Glutamatergic neuron (in vitro differentiated cells): ENCODE results near the gene PACRG. TPM values are rescaled to one million over a fixed set of nuclear protein-coding genes. Genes with fewer than 3 reads are reported as not detected.

Experiments
- DNase-seq: peaks from one replicate; pipeline ENCODE4 v3.0.0; 2022
- H3K27ac Mint-ChIP-seq: one replicate; pipeline ENCODE4 v1.8.0; 2020; ENCODE audit warnings: mild to moderate bottlenecking, mixed read lengths, inconsistent platforms; ENCODE audit not compliant: unreplicated experiment
- H3K27me3 Mint-ChIP-seq: one replicate; pipeline ENCODE4 v1.8.0; 2020; ENCODE audit warnings: mild to moderate bottlenecking, moderate library complexity, mixed read lengths, inconsistent platforms; ENCODE audit not compliant: unreplicated experiment
- H3K36me3 Mint-ChIP-seq: one replicate; pipeline ENCODE4 v1.8.0; 2020; ENCODE audit warnings: mild to moderate bottlenecking, mixed read lengths, inconsistent platforms; ENCODE audit not compliant: unreplicated experiment
- H3K4me1 Mint-ChIP-seq: one replicate; pipeline ENCODE4 v1.8.0; 2020; ENCODE audit warnings: mild to moderate bottlenecking, low read depth, mixed read lengths, inconsistent platforms; ENCODE audit not compliant: unreplicated experiment
- H3K4me3 Mint-ChIP-seq: one replicate; pipeline ENCODE4 v1.8.0; 2020; ENCODE audit warnings: mild to moderate bottlenecking, mixed read lengths, inconsistent platforms; ENCODE audit not compliant: unreplicated experiment
- H3K9me3 Mint-ChIP-seq: one replicate; pipeline ENCODE4 v1.8.0; 2020; ENCODE audit warnings: mild to moderate bottlenecking, moderate library complexity, mixed read lengths, inconsistent platforms; ENCODE audit not compliant: unreplicated experiment
- total RNA-seq: library from RNA; stranded (reverse); fragmentation: NEBNext Ultra II Directional; extraction: Animal tissue kit (Norgen Biotek cat#: 25700); gene quantifications from one replicate; pipeline ENCODE4 v1.2.1, GENCODE V29; 2021; ENCODE audit not compliant: unreplicated experiment
- TF ChIP-seq, protein P1 (sequence below): fragments of 200-600 bp; sonication (generic); IDR thresholded peaks from one replicate; pipeline ENCODE4 v1.5.0; 2021; ENCODE audit not compliant: partially characterized antibody, unreplicated experiment

The PACRG gene
- total RNA-seq, 1 donor from 2014 or later = not detected

DNA sequence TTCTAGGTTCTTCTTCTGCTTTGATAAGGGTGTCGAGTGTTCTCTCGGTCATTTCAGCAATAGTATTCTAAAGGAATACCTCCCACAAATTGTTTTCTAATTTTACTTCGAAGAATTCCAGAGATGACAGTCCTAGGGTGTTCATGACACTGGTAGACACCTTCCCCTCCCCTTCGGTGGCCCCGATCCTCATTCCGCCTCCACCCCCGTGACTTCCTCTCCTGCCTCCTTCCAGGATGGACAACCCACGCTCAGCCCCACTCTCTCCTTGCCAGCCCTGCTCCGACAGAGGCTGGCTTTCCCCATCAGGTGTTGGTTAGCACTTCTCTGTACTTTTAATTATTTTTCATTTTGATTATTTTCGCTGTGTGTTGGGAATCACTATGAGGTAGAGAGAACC, 431.9 kb downstream of the PACRG start:
- TF ChIP-seq, protein P1, sequence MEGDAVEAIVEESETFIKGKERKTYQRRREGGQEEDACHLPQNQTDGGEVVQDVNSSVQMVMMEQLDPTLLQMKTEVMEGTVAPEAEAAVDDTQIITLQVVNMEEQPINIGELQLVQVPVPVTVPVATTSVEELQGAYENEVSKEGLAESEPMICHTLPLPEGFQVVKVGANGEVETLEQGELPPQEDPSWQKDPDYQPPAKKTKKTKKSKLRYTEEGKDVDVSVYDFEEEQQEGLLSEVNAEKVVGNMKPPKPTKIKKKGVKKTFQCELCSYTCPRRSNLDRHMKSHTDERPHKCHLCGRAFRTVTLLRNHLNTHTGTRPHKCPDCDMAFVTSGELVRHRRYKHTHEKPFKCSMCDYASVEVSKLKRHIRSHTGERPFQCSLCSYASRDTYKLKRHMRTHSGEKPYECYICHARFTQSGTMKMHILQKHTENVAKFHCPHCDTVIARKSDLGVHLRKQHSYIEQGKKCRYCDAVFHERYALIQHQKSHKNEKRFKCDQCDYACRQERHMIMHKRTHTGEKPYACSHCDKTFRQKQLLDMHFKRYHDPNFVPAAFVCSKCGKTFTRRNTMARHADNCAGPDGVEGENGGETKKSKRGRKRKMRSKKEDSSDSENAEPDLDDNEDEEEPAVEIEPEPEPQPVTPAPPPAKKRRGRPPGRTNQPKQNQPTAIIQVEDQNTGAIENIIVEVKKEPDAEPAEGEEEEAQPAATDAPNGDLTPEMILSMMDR = no peak
- peaks cover 3% of the 10 kb centered on the region for H3K9me3 Mint-ChIP-seq

DNA sequence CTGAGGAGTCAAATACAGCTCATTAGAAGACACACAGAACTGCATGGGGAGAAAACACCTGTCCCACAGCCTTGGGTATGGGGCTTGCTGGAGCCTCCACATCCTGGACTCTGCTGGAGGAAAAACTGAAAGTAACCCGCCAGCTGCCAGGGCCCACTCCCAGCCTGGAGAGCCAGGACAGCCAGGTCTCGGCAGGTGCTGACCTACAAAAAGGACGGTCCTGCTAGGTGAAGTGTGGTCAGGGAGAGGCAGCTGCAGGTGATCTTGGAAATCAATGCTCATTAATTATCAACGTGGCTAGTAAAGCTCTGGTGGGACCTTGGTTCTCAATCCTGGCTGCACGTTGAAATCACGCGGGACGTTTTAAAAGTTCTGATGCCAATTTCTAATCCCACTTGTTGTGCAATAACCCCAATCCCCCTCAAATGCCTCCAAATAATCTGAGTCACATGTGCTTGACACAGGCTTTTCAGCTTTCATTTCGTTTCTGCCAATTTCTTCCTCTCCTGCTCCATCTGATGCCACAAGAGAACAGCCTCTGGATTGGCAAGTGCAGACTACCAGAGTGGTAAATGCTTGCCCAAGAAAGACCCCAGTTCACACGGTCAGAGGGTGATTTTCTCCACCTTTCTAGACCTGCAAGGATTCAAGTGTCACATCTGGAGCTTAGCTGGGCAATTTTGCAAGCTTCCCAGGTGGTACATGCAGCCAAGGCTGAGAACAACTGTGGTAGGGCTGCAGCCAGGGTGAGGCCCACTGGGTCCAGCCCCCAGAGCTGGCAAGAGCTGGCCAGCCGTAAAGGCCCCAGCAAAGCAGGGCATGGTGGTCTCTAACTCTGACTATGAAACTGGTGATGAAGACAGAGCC, 434.5 kb downstream of the PACRG start:
- Mint-ChIP-seq H3K27me3 (peaks cover 2% of the 10 kb centered on the region), H3K36me3 (no peaks in the 10 kb centered on the region)

More for the DNA sequence above, 431.9 kb downstream of the PACRG start:
- no peak overlapping the region for H3K4me3 Mint-ChIP-seq
- peaks cover 4% of the 10 kb centered on the region for H3K27me3 Mint-ChIP-seq
- H3K36me3 Mint-ChIP-seq = no peaks in the 10 kb centered on the region
- no peaks in the 10 kb centered on the region for H3K4me1 Mint-ChIP-seq
- H3K27ac Mint-ChIP-seq = no peak overlapping the region
- no peak for DNase-seq

DNA sequence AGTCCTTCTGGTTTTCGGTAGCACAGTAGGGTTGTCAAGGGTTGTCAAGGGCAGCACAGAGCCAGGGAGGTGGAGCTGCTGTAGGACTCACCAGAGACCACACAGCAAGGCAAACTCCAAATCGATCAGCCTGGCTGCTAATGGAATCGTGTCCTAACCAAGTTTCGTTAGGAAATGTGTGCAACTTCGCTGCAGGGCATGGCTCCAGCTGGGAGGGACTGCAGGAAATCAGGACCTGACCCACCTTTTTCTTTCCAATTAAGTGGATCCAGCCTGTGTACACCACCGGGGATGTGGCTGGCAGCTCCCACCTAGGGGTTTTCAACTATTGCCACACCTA, 435.1 kb downstream of the PACRG start:
- peaks cover 2% of the 10 kb centered on the region for H3K27me3 Mint-ChIP-seq

More for the DNA sequence above, 434.5 kb downstream of the PACRG start:
- H3K9me3 Mint-ChIP-seq = peaks cover 1% of the 10 kb centered on the region
- no peak overlapping the region for H3K27ac Mint-ChIP-seq
- H3K4me1 Mint-ChIP-seq = no peaks in the 10 kb centered on the region
- TF ChIP-seq, protein P1 = no peak
- no peak overlapping the region for H3K4me3 Mint-ChIP-seq
- DNase-seq = no peak

DNA sequence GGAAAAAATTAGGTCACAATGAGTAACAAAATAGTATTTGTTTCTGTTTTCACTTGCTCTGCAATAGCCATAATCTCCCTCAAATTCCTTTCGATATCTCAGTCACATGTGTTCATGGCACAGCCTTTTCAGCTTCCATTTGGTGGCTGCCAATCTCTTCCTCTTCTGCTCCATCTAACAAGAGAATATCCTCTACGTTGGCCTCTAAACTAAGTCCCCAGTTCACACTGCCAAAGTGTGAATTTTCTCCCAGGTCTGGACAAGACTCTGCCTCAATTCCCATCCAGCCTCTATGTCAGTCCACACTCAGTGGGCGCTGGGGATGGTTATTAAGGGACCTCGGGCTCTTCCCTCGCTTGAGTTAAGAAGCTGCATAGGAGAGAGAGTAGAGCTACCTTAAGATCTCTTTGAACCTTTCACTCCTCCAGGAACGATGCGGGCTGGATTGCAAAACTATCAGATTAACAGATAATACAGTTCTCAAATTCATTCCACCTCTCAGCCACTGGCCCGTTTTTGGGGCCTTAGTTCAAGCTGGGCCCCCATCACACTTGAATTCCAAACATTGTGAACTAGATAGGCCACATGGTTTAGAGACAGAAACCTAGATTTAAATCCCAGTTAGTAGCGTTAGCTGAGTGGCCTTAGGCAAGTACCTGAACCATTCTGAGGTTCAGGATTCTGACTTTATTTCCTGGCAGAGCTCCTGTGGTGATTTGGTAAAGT, 436.6 kb downstream of the PACRG start:
- Mint-ChIP-seq H3K27ac (no peak overlapping the region), H3K36me3 (peaks cover 5% of the 10 kb centered on the region), H3K27me3 (peaks cover 5% of the 10 kb centered on the region), H3K4me1 (no peaks in the 10 kb centered on the region), H3K9me3 (peaks cover 4% of the 10 kb centered on the region), H3K4me3 (no peak overlapping the region)
- TF ChIP-seq, protein P1 = no peak
- DNase-seq = no peak

More for the DNA sequence above, 435.1 kb downstream of the PACRG start:
- no peak for DNase-seq
- Mint-ChIP-seq H3K4me1 (no peaks in the 10 kb centered on the region), H3K27ac (no peak overlapping the region), H3K4me3 (no peak overlapping the region), H3K9me3 (no peaks in the 10 kb centered on the region), H3K36me3 (no peaks in the 10 kb centered on the region)
- TF ChIP-seq, protein P1 = no peak
